H1 (cell line): ENCODE measurements around the gene SLC25A22. TPM values are rescaled to one million over a fixed set of nuclear protein-coding genes. Genes with fewer than 3 reads are reported as not detected.

ENCODE experiments used
- CTCF ChIA-PET: fragments of 300-600 bp; sonication (Branson Sonifier 250); formaldehyde crosslinking; loops from one replicate; lab custom pipeline; 2021; ENCODE audit not compliant: partially characterized antibody; lab: Charles Lee
- POLR2A ChIA-PET: fragments of 300-600 bp; sonication (Branson Sonifier 250); formaldehyde crosslinking; loops from one replicate; lab custom pipeline; 2021; ENCODE audit warnings: inconsistent platforms; ENCODE audit not compliant: partially characterized antibody; lab: Charles Lee
- DNase-seq, 2 experiments: peaks; one replicate each; pipeline versions ENCODE4 v3.0.0 to v3.0.0-alpha.2; 2010 to 2022; ENCODE audit warnings: low spot score in 2 of 2, low read depth in 1 of 2, mixed read lengths in 1 of 2
- FAIRE-seq: peaks from 2 replicates; lab custom pipeline; 2011; peaks lifted over from hg19 to GRCh38; lab: Jason Lieb, UNC
- H2AFZ ChIP-seq: 2 replicates; pipeline ENCODE4 v1.8.1; 2012; ENCODE audit warnings: low read length, inconsistent platforms
- H2AK5ac ChIP-seq: 2 replicates; pipeline ENCODE4 v1.6.1; 2013; ENCODE audit warnings: low read depth, low read length
- H2BK120ac ChIP-seq: replicated peaks from 2 replicates; pipeline ENCODE3; 2013; ENCODE audit warnings: low read depth, low read length, inconsistent platforms
- H2BK12ac ChIP-seq: 2 replicates; pipeline ENCODE4 v1.6.1; 2013; ENCODE audit warnings: low read depth, low read length
- H2BK15ac ChIP-seq: 2 replicates; pipeline ENCODE4 v1.6.1; 2013; ENCODE audit warnings: low read length
- H2BK20ac ChIP-seq: 2 replicates; pipeline ENCODE4 v1.6.1; 2013; ENCODE audit warnings: low read length
- H2BK5ac ChIP-seq: 2 replicates; pipeline ENCODE4 v1.6.1; 2013; ENCODE audit warnings: low read depth, low read length
- H3K14ac ChIP-seq: 2 replicates; pipeline ENCODE4 v1.6.1; 2013; ENCODE audit warnings: inconsistent platforms; ENCODE audit not compliant: insufficient read length
- H3K18ac ChIP-seq: 2 replicates; pipeline ENCODE4 v1.6.1; 2013; ENCODE audit warnings: low read length; ENCODE audit errors: extremely low read depth
- H3K23ac ChIP-seq: 2 replicates; pipeline ENCODE4 v1.6.1; 2013; ENCODE audit warnings: inconsistent platforms; ENCODE audit not compliant: insufficient read length
- H3K23me2 ChIP-seq: 2 replicates; pipeline ENCODE4 v1.6.1; 2013; ENCODE audit warnings: low read depth, low read length
- H3K27ac ChIP-seq: 2 replicates; pipeline ENCODE4 v1.6.1; 2011; ENCODE audit warnings: low read depth, low read length, inconsistent platforms
- H3K27me3 ChIP-seq, 4 experiments: replicated peaks in 1 of 4; 1 replicate in 1 of 4; 2 replicates in 3 of 4; pipeline versions ENCODE4 v1.6.1 to v1.8.1; 2011 to 2013; ENCODE audit warnings: low read length in 3 of 4, mild to moderate bottlenecking in 3 of 4, inconsistent platforms in 2 of 4, mixed read lengths in 2 of 4, moderate library complexity in 1 of 4; ENCODE audit not compliant: control insufficient read depth in 3 of 4, insufficient read depth in 3 of 4; ENCODE audit errors: extremely low read depth in 1 of 4
- H3K36me3 ChIP-seq, 4 experiments: 2 replicates each; pipeline versions ENCODE4 v1.6.1 to v1.8.1; 2011 to 2013; ENCODE audit warnings: mild to moderate bottlenecking in 4 of 4, low read length in 3 of 4, moderate library complexity in 2 of 4, control low read depth in 1 of 4, inconsistent platforms in 1 of 4; ENCODE audit not compliant: insufficient read depth in 4 of 4, control insufficient read depth in 2 of 4
- H3K4ac ChIP-seq: replicated peaks from 2 replicates; pipeline ENCODE3; 2013; ENCODE audit warnings: low read length, low read depth, mixed read lengths, inconsistent platforms; ENCODE audit not compliant: insufficient read length
- H3K4me1 ChIP-seq, 4 experiments: replicated peaks in 1 of 4; 1 replicate in 1 of 4; 2 replicates in 3 of 4; pipeline versions ENCODE4 v1.6.1 to v1.8.1; 2011 to 2013; ENCODE audit warnings: low read length in 3 of 4, inconsistent platforms in 2 of 4, mixed read lengths in 1 of 4; ENCODE audit not compliant: insufficient read depth in 4 of 4, control insufficient read depth in 3 of 4
- H3K4me2 ChIP-seq, 2 experiments: 2 replicates each; pipeline versions ENCODE4 v1.6.1 to v1.8.1; 2011 to 2013; ENCODE audit warnings: low read depth in 2 of 2, low read length in 2 of 2, control low read depth in 1 of 2, inconsistent platforms in 1 of 2, mild to moderate bottlenecking in 1 of 2; ENCODE audit not compliant: insufficient read depth in 1 of 2
- H3K4me3 ChIP-seq, 4 experiments: fragments of 200-600, 300-600 bp in 1 of 4; sonication (generic), shearing (Covaris generic), sonication (Bioruptor Twin) in 1 of 4; 2 replicates each; pipeline versions ENCODE4 v1.5.1 to v1.8.1; 2011 to 2016; ENCODE audit warnings: low read length in 4 of 4, low read depth in 3 of 4, control low read depth in 2 of 4, inconsistent platforms in 2 of 4, mild to moderate bottlenecking in 2 of 4, mixed read lengths in 1 of 4, moderate library complexity in 1 of 4; ENCODE audit not compliant: insufficient read depth in 2 of 4; ENCODE audit errors: extremely low read depth in 1 of 4
- H3K56ac ChIP-seq: replicated peaks from 2 replicates; pipeline ENCODE3; 2013; ENCODE audit warnings: low read depth, mild to moderate bottlenecking, mixed read lengths, low read length, inconsistent platforms; ENCODE audit not compliant: insufficient read length
- H3K79me1 ChIP-seq: 2 replicates; pipeline ENCODE4 v1.6.1; 2013; ENCODE audit warnings: low read depth, low read length, control low read depth
- H3K79me2 ChIP-seq, 2 experiments: 2 replicates each; pipeline versions ENCODE4 v1.6.1 to v1.8.1; 2012 to 2013; ENCODE audit warnings: low read length in 2 of 2, mild to moderate bottlenecking in 2 of 2, inconsistent platforms in 1 of 2; ENCODE audit not compliant: insufficient read depth in 2 of 2, control insufficient read depth in 1 of 2
- H3K9ac ChIP-seq, 4 experiments: replicated peaks in 1 of 4; 1 replicate in 1 of 4; 2 replicates in 3 of 4; pipeline versions ENCODE4 v1.6.1 to v1.8.1; 2011 to 2013; ENCODE audit warnings: low read depth in 3 of 4, low read length in 3 of 4, control low read depth in 2 of 4, mild to moderate bottlenecking in 2 of 4, moderate library complexity in 2 of 4, inconsistent platforms in 1 of 4; ENCODE audit errors: extremely low read depth in 1 of 4
- H3K9me3 ChIP-seq, 2 experiments: 2 replicates each; pipeline versions ENCODE4 v1.6.1 to v1.8.1; 2012 to 2013; ENCODE audit warnings: mild to moderate bottlenecking in 2 of 2, moderate library complexity in 2 of 2, control low read depth in 1 of 2, inconsistent platforms in 1 of 2, low read depth in 1 of 2, low read length in 1 of 2, mixed read lengths in 1 of 2; ENCODE audit not compliant: insufficient read depth in 2 of 2
- H4K20me1 ChIP-seq, 2 experiments: replicated peaks in 1 of 2; 2 replicates each; pipeline versions ENCODE3 to v1.8.1; 2011 to 2013; ENCODE audit warnings: inconsistent platforms in 2 of 2, low read length in 2 of 2, mild to moderate bottlenecking in 1 of 2; ENCODE audit not compliant: insufficient read depth in 2 of 2, control insufficient read depth in 1 of 2
- H4K5ac ChIP-seq: 2 replicates; pipeline ENCODE4 v1.6.1; 2013; ENCODE audit warnings: low read length, low read depth, mixed read lengths, inconsistent platforms; ENCODE audit not compliant: insufficient read length
- H4K8ac ChIP-seq: 2 replicates; pipeline ENCODE4 v1.8.0; 2013; ENCODE audit warnings: mild to moderate bottlenecking, moderate library complexity, low read length, inconsistent platforms; ENCODE audit not compliant: insufficient read depth; ENCODE audit errors: extremely low read depth
- H4K91ac ChIP-seq: replicated peaks from 2 replicates; pipeline ENCODE3; 2013; ENCODE audit warnings: low read length, mixed read lengths, inconsistent platforms; ENCODE audit not compliant: insufficient read length
- CHD2 ChIP-seq: IDR thresholded peaks from 2 replicates; pipeline ENCODE4 v1.6.1; 2012; ENCODE audit warnings: low read length, improper control_type of control experiment
- HDAC2 ChIP-seq, 2 experiments: fragments of 300-600 bp in 1 of 2; sonication (generic) in 1 of 2; IDR thresholded peaks; 2 replicates each; pipeline ENCODE4 v1.6.1; 2011 to 2012; ENCODE audit warnings: low read depth in 2 of 2, low read length in 2 of 2, mild to moderate bottlenecking in 2 of 2, moderate library complexity in 2 of 2, borderline replicate concordance in 1 of 2, inconsistent platforms in 1 of 2
- MAFK ChIP-seq: IDR thresholded peaks from 2 replicates; pipeline ENCODE4 v1.6.1; 2012; ENCODE audit warnings: low read depth, mild to moderate bottlenecking, improper control_type of control experiment, low read length
- POLR2AphosphoS5 ChIP-seq: IDR thresholded peaks from 2 replicates; pipeline ENCODE4 v1.6.1; 2011; ENCODE audit warnings: low read depth, low read length
- TAF1 ChIP-seq: IDR thresholded peaks from 2 replicates; pipeline ENCODE4 v1.6.1; 2011; ENCODE audit warnings: mild to moderate bottlenecking, low read depth, low read length
- TBP ChIP-seq: IDR thresholded peaks from 2 replicates; pipeline ENCODE4 v1.6.1; 2011; ENCODE audit warnings: low read depth, low read length, improper control_type of control experiment
- TCF12 ChIP-seq: IDR thresholded peaks from 2 replicates; pipeline ENCODE4 v1.6.1; 2011; ENCODE audit warnings: low read depth, mild to moderate bottlenecking, low read length
- ZNF274 ChIP-seq: IDR thresholded peaks from 2 replicates; pipeline ENCODE4 v1.7.0; 2012; ENCODE audit warnings: low read length, borderline replicate concordance; ENCODE audit errors: extremely low read depth
- whole genome bisulfite sequencing, 2 experiments: shearing (Covaris generic) in 1 of 2; methylation state at CpG; one replicate each; pipeline versions ENCODE4 v1.1.6 to v1.1.7; 2013 to 2015; ENCODE audit warnings: low lambda C conversion rate in 2 of 2, mixed read lengths in 2 of 2, inconsistent platforms in 1 of 2, low coverage in 1 of 2, missing lambda C conversion rate in 1 of 2; ENCODE audit not compliant: insufficient replicate concordance in 2 of 2, insufficient coverage in 1 of 2, insufficient read length in 1 of 2; ENCODE audit errors: extremely low coverage in 1 of 2, missing lambda C conversion rate in 1 of 2; 5-methylcytosine and 5-hydroxymethylcytosine counted together
- polyA plus RNA-seq, 7 experiments: library from polyadenylated mRNA; depleted of rRNA in 3 of 7; stranded (reverse) in 5 of 7; unstranded in 2 of 7; fragments of >200 nt in 5 of 7; fragments of 200-250 nt in 2 of 7; gene quantifications; 1 replicate in 5 of 7; 2 replicates in 1 of 7; 4 replicates in 1 of 7; pipeline versions ENCODE4 v1.2.1 to v1.2.3, GENCODE V29; 2011 to 2013; ENCODE audit warnings: missing spikeins in 2 of 7, mixed read lengths in 2 of 7
- total RNA-seq: library from RNA; stranded (reverse); fragmentation: NEBNext Ultra II Directional; extraction: Animal tissue kit (Norgen Biotek cat#: 25700); gene quantifications from 2 replicates; pipeline ENCODE4 v1.2.1, GENCODE V29; 2021
- TF ChIP-seq, protein P1 (sequence below): IDR thresholded peaks from 2 replicates; pipeline ENCODE4 v1.6.1; 2011; ENCODE audit warnings: low read length, improper control_type of control experiment

The SLC25A22 gene
- total and polyA plus RNA-seq, 2 of the 8 experiments (the other 6 are each of a cell fraction or from before 2014, with no cell fraction given), result 31.5 to 48.0 TPM

- Histone ChIP-seq H2AFZ (no peak overlapping the region), H3K23ac (no peak overlapping the region), H3K27ac (no peak overlapping the region), H3K27me3 (no peaks in the 10 kb centered on the region), H3K4me1 (peaks cover 0 to 10% (median 5%) of the 10 kb centered on the region in 4 experiments; a peak in 5 of 7 replicates), H3K79me2 (peaks cover 7 to 41% of the 10 kb centered on the region in 2 experiments; a peak in 3 of 4 replicates), H2AK5ac (no peak overlapping the region), H3K4ac (no peak overlapping the region), H4K20me1 (peaks cover 16 to 31% of the 10 kb centered on the region in 2 experiments), H4K8ac (no peak overlapping the region), H3K56ac (no peak overlapping the region), H2BK12ac (no peak overlapping the region), H4K91ac (no peak overlapping the region), H4K5ac (no peak overlapping the region), H3K9me3 (no peaks in the 10 kb centered on the region), H2BK20ac (no peak overlapping the region), H3K18ac (no peak overlapping the region), H2BK15ac (no peak overlapping the region), H3K14ac (no peak overlapping the region), H3K23me2 (peaks cover 4% of the 10 kb centered on the region; the same call in 1 of the 2 replicates), H3K4me3 (no peak overlapping the region), H2BK120ac (no peak overlapping the region), H2BK5ac (no peak overlapping the region), H3K36me3 (peaks cover 7 to 24% (median 19%) of the 10 kb centered on the region in 4 experiments; a peak in 7 of 8 replicates), H3K79me1 (peaks cover 6% of the 10 kb centered on the region; the same call in 1 of the 2 replicates), H3K9ac (no peak overlapping the region), H3K4me2 (no peak overlapping the region)
- FAIRE-seq (no peak), DNase-seq (no peak)
- ChIA-PET CTCF (interaction anchor here (1.2 to 2.6 kb wide), 3 partner anchors 14 to 48 kb away, joined by 3 to 7 read pairs (median 6); no protein-coding TSS in a partner anchor), POLR2A (interaction anchor here (0.7 to 35.3 kb wide), 8 partner anchors 11 to 131 kb away, joined by 3 to 636 read pairs (median 4); partner anchors contain the start of gene TALDO1)
- WGBS, 2 experiments, result 87% methylated on average over 15 of the region's 15 CpGs; no CpG with 5 or more reads in 1 of the 2 experiments
- TF ChIP-seq TBP (no peak), TAF1 (no peak), MAFK (no peak), CHD2 (no peak), POLR2AphosphoS5 (no peak), TCF12 (no peak), ZNF274 (no peak), HDAC2 (IDR thresholded peaks at IDR 0.05; ENCODE audit: borderline replicate concordance in 1 of 2, low read depth in 2 of 2, low read length in 2 of 2) (no peak)
- TF ChIP-seq, protein P1, sequence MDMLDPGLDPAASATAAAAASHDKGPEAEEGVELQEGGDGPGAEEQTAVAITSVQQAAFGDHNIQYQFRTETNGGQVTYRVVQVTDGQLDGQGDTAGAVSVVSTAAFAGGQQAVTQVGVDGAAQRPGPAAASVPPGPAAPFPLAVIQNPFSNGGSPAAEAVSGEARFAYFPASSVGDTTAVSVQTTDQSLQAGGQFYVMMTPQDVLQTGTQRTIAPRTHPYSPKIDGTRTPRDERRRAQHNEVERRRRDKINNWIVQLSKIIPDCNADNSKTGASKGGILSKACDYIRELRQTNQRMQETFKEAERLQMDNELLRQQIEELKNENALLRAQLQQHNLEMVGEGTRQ, result no peak
Observed at GRCh38 chr11:771617-772204, 26.4 kb downstream of the SLC25A22 start.
